SU-DHL-6 (cell line): ENCODE results near the gene TFF1.

Source experiments
- EZH2phosphoT487 ChIP-seq: fragments of 200-600 bp; sonication (generic), shearing (Covaris generic); conservative IDR thresholded peaks from 2 replicates; pipeline ENCODE4 v1.6.1; 2018; ENCODE audit warnings: mild to moderate bottlenecking, antibody characterized with exemption, low read length, moderate library complexity, mixed read lengths
- TF ChIP-seq, protein P1 (sequence below): fragments of 200-600 bp; sonication (generic); IDR thresholded peaks from one replicate; pipeline ENCODE4 v1.5.1; 2017; ENCODE audit warnings: antibody characterized with exemption, mild to moderate bottlenecking, low read length, moderate library complexity; ENCODE audit not compliant: insufficient read depth, poor library complexity, severe bottlenecking

DNA sequence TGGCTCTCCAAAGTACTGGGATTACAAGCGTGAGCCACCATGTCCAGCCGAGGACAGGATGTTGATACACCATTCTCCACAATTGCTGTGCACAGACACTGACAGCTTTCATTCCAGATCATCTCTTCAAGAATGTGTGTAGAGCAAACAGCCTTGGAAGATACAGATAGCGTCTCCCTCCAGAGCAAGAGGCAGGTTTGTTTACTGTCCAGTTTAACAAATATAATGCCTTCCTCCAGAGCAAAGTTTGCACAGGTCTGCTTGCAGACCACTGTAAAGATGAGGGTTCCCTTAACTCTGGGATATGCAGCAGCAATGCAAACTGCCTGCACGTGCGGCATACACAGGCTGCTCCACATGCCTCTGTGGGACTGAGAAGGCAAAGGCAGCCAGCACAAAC, 25.0 kb upstream of the TFF1 start:
- TF ChIP-seq, protein P1, sequence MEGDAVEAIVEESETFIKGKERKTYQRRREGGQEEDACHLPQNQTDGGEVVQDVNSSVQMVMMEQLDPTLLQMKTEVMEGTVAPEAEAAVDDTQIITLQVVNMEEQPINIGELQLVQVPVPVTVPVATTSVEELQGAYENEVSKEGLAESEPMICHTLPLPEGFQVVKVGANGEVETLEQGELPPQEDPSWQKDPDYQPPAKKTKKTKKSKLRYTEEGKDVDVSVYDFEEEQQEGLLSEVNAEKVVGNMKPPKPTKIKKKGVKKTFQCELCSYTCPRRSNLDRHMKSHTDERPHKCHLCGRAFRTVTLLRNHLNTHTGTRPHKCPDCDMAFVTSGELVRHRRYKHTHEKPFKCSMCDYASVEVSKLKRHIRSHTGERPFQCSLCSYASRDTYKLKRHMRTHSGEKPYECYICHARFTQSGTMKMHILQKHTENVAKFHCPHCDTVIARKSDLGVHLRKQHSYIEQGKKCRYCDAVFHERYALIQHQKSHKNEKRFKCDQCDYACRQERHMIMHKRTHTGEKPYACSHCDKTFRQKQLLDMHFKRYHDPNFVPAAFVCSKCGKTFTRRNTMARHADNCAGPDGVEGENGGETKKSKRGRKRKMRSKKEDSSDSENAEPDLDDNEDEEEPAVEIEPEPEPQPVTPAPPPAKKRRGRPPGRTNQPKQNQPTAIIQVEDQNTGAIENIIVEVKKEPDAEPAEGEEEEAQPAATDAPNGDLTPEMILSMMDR: no peak
- TF ChIP-seq EZH2phosphoT487: no peak
